HFF-Myc (cell line): ENCODE measurements around the gene DHRSX.

Experiments used
- DNase-seq: peaks from one replicate; pipeline ENCODE4 v3.0.0-alpha.2; 2011; ENCODE audit warnings: low read depth; ENCODE audit errors: extremely low read depth
- H3K4me3 ChIP-seq: replicated peaks from 2 replicates; pipeline ENCODE4 v1.5.1; 2011; ENCODE audit warnings: low read depth, mild to moderate bottlenecking, control low read depth, low read length
- TF ChIP-seq, protein P1 (sequence below): IDR thresholded peaks from 2 replicates; pipeline ENCODE4 v1.5.1; 2012; ENCODE audit warnings: mild to moderate bottlenecking, low read depth, low read length, control low read depth; ENCODE audit errors: missing control alignments

DHRSX gene

DNA sequence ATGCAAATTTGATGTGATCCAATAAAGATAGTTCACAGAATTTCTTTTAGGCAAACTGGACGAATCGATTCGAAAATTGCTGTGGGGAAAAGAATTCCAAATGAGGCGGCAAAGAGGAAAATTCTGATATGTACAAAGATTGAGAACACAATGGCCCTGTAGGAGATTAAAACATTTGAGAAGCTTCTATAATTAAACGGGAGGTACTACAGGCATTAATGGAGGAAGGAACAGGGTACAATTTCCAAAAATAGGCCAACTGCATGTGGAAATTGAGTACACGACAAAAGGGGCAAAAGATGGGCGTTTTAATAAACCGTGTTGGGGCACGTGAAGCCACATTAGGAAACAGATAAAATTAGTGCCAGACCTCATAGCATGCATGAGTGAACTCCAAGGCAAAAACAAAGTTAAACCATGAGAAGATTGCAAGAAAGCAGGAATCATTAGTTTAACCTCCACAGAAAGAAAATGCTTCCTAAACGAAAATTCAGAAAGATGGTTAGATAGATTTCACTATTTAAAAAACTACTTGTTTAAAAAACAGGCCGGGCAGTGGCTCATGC lies 68.4 kb downstream of the DHRSX start:
- TF ChIP-seq, protein P1, sequence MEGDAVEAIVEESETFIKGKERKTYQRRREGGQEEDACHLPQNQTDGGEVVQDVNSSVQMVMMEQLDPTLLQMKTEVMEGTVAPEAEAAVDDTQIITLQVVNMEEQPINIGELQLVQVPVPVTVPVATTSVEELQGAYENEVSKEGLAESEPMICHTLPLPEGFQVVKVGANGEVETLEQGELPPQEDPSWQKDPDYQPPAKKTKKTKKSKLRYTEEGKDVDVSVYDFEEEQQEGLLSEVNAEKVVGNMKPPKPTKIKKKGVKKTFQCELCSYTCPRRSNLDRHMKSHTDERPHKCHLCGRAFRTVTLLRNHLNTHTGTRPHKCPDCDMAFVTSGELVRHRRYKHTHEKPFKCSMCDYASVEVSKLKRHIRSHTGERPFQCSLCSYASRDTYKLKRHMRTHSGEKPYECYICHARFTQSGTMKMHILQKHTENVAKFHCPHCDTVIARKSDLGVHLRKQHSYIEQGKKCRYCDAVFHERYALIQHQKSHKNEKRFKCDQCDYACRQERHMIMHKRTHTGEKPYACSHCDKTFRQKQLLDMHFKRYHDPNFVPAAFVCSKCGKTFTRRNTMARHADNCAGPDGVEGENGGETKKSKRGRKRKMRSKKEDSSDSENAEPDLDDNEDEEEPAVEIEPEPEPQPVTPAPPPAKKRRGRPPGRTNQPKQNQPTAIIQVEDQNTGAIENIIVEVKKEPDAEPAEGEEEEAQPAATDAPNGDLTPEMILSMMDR: no peak
- no peak overlapping the region for H3K4me3 ChIP-seq
- no peak for DNase-seq

DNA sequence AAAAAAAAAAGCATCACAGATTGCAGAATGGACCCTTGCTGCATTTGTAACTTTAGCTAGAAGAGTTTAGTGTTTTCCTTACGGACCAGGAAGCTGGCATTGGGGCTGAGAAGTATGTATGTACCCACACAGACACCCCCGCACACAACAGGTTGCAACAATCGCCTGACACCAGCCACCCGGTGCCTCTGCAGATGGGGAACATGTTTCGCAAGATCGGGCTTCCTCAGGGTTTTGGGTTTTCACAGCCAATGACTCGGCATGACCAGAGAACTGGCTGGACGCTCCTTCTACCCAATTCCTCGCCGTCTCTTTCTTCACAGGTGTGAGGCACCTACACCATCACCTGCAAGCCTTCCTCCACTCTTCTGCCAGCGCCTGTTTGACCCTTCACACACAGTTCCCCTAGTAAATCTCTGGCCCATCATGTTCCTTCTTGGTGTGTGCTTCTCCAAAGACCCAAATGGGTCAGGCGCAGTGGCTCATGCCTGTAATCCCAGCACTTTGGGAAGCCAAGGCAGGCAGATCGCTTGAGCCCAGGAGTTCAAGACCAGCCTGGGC lies 70.4 kb downstream of the DHRSX start:
- TF ChIP-seq, protein P1: no peak
- no peak overlapping the region for H3K4me3 ChIP-seq
- no peak for DNase-seq

DNA sequence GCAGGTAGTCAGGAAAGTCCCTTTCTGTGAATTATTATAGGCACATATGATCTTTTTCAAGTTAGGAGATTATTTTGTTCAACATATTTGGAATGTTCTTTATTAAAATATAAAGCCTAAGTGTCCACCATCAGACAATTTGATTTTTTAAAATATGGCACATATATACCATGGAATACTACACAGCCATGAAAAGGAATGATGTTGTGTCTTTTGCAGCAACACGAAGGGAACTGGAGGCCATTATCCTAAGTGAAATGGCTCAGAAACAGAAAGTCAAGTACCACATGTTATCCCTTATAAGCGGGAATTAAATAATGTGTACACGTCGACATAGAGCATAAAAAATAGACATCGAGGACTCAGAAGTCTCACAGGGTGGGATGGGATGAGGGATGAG lies 73.0 kb downstream of the DHRSX start:
- TF ChIP-seq, protein P1: no peak
- no peak overlapping the region for H3K4me3 ChIP-seq
- no peak for DNase-seq

DNA sequence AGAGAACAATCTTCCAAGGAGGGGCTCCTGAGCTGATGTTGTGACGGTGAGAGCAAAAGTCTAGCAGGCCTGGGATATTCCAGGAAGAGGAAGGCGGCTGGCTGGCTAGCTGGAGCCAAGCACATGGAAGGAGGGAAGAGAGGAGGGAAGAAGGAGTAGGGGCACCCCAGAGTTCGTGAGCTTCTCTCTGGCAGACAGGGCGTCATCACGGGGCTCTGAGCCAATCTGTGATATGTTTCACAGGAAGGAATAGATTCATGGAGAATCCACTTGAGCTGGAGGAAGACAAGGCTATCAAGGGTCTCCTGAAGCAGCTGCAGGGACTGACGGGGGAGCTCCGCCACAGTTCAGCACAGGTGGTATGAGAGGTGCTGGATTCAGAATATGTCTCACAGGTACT lies 73.6 kb downstream of the DHRSX start:
- no peak overlapping the region for H3K4me3 ChIP-seq
- TF ChIP-seq, protein P1: no peak
- DNase-seq: no peak

DNA sequence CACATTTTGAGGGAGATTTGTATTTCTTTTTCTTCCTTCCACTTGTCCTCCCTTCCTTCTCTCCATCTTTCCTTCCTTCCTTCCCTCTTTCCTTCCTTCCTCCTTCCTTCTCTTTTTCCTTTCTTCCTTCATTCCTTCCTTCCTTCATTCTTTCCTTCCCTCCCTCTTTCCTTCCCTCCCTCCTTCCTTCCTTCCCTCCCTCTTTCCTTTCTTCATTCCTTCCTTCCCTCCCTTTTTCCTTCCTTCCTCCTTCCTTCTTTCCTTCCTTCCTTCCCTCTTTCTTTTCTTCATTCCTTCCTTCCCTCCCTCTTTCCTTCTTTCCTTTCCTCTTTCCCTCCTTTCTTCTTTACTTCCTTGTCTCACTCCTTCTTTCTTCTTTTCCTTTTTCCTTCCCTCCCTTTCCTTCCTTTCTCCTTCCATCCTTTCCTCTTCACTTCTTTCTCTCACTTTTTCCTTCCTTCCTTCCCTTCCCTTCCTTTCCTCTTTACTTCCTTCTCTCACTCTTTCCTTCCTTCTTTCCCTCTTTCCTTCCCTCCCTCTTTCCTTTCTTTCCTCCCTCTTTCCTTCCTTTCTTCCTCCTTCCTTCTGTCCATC lies 74.4 kb downstream of the DHRSX start:
- DNase-seq: no peak
- TF ChIP-seq, protein P1: no peak
- no peak overlapping the region for H3K4me3 ChIP-seq

DNA sequence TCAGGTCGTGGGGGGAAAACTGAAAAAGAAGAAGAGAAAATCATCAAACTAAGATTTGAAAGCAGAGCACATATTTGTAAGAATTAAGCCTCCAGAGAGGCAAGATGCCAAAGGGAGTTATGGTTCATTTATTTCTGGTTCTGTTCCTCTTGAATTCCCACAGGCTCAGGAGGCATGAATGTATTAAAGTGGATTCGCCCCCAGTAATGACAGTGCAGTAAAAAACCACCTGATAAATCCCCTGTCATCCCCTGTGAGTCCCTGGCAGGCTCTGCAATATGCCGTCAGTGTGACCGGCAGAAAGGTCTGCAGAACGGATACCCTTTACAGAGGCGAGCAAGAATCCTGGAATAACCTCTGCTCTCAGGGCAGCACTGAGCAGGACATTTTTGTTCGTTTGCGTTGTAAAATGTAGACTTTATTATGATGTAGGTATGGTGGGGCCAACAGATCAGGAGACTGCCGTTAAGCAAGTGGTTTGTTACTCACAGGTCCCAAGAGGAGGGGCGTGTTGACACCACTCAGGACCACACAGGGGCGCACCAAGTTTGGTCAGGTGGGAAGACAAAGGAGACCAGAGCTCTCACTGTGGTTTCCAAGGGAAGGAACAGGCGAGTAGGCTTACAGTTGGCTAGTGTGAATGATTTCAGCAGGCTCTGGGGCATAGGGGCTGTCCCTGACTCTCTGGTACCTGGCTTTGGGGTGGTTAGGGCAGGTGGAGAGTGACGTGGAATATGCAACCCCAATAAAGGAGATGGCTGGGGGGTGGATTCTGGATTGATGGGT lies 75.3 kb downstream of the DHRSX start:
- TF ChIP-seq, protein P1: no peak
- no peak overlapping the region for H3K4me3 ChIP-seq
- no peak for DNase-seq
